HG03460 (cell line): ENCODE results near the gene SIPA1L3.
"Not testable (repeated sequence)": the region's sequence is repeated elsewhere in the genome, so short reads cannot be mapped to it uniquely, and the experiment has no call there.

ENCODE experiments used
- ATAC-seq: cut with Tn5 transposase; IDR thresholded peaks from one replicate; pipeline ENCODE4 v1.9.1; 2021; ENCODE audit not compliant: unreplicated experiment

SIPA1L3 gene

DNA sequence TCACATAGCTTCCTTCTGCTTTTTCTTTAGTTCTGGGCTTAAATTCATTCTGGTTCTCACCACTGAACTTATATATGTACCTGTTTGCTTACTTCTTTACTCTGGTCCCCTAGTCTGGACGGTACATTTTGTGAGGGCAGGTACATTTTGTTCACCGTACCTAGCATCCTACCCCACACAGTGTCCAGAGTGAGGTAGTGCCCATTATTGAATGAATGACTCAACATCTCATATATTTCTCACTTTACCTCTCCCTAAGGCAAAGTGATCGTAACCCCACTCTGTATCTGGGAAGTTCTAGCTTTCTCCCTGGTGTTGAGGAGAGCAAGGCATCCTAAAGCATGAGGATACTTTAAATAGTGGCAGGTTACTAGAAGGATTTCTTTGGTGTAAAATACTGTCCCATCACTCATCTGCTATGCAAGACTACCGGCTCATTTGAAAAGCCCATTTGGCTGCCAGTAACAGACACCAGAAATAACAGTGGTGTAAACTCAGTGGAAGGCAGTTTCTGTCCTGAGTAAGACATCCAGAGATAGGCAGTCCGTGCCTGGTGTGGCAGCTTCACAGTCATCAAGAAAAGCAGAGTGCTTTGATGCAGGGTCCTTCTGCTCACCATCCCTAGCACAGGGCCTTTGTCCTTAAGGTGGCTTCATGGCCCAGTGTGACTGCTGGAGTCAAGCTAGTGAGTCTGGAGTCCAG, 111.8 kb downstream of the SIPA1L3 start:
- ATAC-seq, result no peak

GRCh38 chr19:38019396-38019724, 112.4 kb downstream of the SIPA1L3 start:
- no peak for ATAC-seq

DNA sequence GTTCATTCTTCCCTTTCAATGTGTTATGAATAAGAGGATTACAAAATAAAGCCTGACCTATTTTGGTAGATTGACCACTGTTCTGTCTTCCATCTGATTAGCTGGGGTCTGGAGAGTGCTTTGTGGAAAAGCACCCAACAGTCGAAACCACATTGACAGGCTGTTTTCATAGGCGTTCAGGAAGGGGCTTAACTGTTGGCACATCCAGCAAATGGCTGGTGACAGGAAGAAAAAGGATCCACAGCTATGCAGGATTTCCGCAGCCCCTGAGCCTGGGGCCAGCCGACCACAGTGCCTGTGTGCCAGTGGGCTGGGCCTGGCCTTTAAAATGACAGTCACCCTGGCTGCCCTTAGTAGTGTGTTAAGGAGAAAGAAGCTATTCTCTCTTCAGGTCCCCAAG, 113.3 kb downstream of the SIPA1L3 start:
- ATAC-seq, result no peak

DNA sequence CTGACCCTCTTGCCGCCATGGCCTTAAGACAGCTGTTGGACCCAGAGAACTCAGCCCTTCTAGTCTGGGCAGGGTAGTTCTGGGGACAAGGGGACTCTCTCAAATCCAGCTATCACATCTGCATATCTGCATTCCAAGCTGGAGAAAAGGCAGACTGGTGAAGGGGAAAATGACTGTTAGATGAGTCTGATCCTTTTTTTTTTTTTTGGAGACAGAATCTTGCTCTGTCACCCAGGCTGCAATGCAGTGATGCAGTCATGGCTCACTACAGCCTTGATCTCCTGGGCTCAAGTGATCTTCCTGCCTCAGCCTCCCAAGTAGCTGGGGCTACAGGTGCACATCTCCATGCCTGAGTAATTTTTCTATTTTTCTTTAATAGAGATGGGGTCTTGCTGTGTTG, 114.3 kb downstream of the SIPA1L3 start:
- no peak for ATAC-seq

DNA sequence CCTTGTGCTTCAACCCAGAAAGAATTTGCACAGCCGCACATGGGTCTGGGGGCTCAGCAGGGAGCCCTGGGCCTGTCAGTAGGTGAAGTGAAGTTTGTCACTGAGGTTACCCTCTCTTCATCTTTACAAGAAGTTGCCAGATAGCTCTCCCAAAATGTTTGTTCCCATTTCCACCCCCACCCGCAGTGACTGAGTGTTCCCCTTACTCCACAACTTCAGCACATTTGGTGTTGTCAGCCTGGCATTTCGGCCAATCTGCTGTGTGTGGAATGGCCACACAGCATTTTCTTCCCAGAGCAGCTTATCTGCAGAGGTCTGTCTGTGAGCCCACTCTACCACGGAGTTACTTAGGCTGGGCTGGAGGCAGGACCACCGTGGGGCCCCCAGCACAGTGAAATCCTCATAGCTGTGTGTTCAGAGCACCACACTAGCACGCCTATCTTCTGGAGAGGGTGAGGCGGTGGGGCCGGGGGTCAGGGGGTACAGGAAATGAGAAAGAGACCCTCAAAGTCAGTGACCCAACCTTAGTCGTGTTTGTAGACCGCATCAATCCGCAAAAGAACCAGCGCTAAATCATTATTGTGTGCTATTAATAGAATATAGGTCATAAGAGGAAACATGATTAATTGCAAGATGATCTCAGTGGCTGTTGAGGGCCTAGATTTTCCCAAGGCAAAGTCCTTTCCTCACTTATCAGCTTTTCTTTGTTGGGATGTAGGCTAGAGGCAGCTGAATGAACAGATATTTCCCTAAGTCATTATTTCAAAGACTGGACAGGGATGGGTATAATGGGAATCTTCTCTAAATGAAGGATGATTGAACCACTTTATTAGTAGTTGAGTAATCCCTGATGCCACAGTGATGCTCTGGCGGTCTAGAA, 116.0 kb downstream of the SIPA1L3 start:
- no peak for ATAC-seq

GRCh38 chr19:38023671-38024541, 116.9 kb downstream of the SIPA1L3 start:
- no peak for ATAC-seq

- ATAC-seq, result no peak
These were observed 118.2 kb downstream of the SIPA1L3 start for GRCh38 chr19:38024992-38025908.

- no peak for ATAC-seq
These were observed 118.9 kb downstream of the SIPA1L3 start for GRCh38 chr19:38025909-38026307.

DNA sequence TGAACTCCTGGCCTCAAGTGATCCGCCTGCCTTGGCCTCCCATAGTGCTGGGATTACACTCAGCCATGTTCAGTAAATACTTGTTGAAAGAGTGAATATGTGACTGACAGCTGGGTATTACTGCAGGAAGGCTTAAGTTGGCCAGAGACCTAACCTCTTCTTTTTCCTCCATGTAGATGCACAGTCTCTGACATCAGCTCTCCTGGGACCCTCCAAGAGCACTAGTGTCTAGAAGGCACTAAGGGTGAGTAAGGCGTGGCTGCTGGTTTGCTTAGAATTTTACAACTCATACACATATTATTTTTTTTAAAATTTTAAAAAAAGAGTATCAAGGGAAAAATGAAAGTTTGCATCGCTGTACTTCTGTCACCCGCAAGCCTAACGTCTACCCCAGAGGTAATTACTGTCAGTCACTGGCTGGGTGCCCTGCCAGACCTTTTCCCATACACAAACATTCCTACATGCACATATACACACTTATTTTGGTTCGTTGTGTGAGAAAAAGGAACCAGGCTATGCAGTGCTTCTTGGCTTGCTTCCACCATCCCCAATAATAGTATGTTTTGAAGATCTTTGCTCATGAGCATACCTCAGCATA, 122.0 kb downstream of the SIPA1L3 start:
- no peak for ATAC-seq

DNA sequence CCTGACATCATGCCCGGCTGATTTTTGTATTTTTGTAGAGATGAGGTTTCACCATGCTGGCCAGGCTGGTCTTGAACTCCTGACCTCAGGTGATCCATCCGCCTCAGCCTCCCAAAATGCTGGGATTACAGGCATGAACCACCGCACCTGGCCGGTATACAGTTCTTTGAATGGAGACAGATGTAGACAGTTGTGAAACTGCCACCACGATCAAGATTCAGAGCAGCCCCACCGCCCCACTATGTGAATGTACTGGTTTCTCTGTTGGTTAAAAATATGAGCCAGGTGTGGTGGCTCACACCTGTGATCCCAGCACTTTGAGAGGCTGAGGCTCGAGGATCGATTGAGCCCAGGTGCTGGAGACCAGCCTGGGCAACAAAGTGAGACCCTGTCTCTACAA, 123.0 kb downstream of the SIPA1L3 start:
- not testable (repeated sequence) for ATAC-seq

GRCh38 chr19:38030686-38031422, 123.8 kb downstream of the SIPA1L3 start:
- ATAC-seq, result no peak

GRCh38 chr19:38031423-38031770, 124.4 kb downstream of the SIPA1L3 start:
- ATAC-seq, result no peak

GRCh38 chr19:38032151-38032550, 125.1 kb downstream of the SIPA1L3 start:
- no peak for ATAC-seq

- no peak for ATAC-seq
These were observed 125.9 kb downstream of the SIPA1L3 start for GRCh38 chr19:38032951-38033350.

- ATAC-seq, result peak; percentile 76
These were observed 126.9 kb downstream of the SIPA1L3 start for GRCh38 chr19:38033658-38034491.

- peak; percentile 15 for ATAC-seq
These were observed 127.5 kb downstream of the SIPA1L3 start for GRCh38 chr19:38034492-38034860.

DNA sequence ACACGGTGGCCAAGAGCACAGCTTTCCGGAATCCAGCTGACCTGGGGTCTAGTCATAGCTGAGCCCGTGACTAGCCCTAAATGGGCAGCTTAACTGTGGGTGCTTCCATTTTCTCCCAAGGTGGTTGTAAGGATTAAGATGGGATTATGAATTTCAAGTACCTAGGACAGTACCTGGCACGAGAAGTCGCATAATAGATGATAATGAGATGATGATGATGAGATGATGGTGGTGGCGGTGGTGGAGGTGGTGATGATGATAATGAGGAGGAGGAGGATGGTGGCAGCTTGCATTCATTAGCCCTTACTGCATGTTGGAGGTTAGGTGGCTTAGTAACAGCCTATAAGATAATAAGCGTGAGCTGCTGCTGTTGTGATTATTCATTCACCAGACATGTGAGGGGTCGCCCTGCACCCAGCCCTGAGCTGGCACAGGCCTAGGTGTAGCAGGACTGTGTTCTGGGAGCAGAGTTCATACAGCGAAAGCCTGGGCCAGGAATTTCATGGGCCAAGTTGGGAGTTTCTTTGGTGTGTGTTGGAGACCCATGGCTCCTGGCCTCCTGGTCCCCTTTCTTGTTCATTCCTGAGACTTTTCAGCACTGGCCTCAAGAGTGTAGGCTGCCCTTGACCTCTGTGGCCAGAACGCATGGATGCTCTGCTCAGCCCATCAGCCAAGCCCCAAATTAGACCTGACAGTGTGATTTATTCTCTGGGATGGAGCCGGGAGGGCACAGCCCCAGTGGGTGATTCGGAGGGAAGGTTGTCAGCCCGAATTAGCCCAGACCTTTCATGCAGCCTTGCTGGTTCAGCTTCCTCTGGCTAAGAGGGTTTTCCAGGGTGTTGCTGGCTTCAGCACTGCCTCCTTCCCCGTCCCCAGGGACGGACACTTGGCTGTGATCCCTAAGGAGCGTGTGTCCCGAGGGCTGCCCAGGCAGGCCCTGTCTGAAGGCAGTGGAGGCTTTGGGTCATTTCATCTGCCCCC, 128.8 kb downstream of the SIPA1L3 start:
- no peak for ATAC-seq
